Neural progenitor cell (in vitro differentiated cells): ENCODE results near the gene FAM20C. TPM values are rescaled to one million over a fixed set of nuclear protein-coding genes. Genes with fewer than 3 reads are reported as not detected.

ENCODE experiments used
- DNase-seq: peaks from one replicate; pipeline ENCODE4 v3.0.0-alpha.2; 2016; ENCODE audit warnings: low spot score
- H2AFZ ChIP-seq: fragments of 200-600 bp; sonication (generic); replicated peaks from 2 replicates; pipeline ENCODE4 v1.6.1; 2016; ENCODE audit warnings: antibody characterized with exemption
- H3F3A ChIP-seq: fragments of 200-600 bp; sonication (generic); 2 replicates; pipeline ENCODE4 v1.6.1; 2016; ENCODE audit warnings: antibody characterized with exemption, low read depth
- H3K27ac ChIP-seq: fragments of 200-600 bp; sonication (generic); 2 replicates; pipeline ENCODE4 v1.5.1; 2016; ENCODE audit warnings: mild to moderate bottlenecking
- H3K27me3 ChIP-seq: fragments of 200-600 bp; sonication (generic); 2 replicates; pipeline ENCODE4 v1.6.1; 2016; ENCODE audit warnings: mild to moderate bottlenecking, moderate library complexity
- H3K36me3 ChIP-seq: fragments of 200-600 bp; sonication (generic); 2 replicates; pipeline ENCODE4 v1.5.1; 2016
- H3K4me1 ChIP-seq: fragments of 200-600 bp; sonication (generic); 2 replicates; pipeline ENCODE4 v1.6.1; 2016; ENCODE audit warnings: mixed run types
- H3K4me2 ChIP-seq: fragments of 200-600 bp; sonication (generic); 2 replicates; pipeline ENCODE4 v1.6.1; 2016
- H3K4me3 ChIP-seq: fragments of 200-600 bp; sonication (generic); 2 replicates; pipeline ENCODE4 v1.5.1; 2016
- H3K79me2 ChIP-seq: fragments of 200-600 bp; sonication (generic); 2 replicates; pipeline ENCODE4 v1.6.1; 2016; ENCODE audit warnings: low read depth
- H3K9ac ChIP-seq: fragments of 200-600 bp; sonication (generic); 2 replicates; pipeline ENCODE4 v1.6.1; 2016
- H3K9me3 ChIP-seq: fragments of 200-600 bp; sonication (generic); 2 replicates; pipeline ENCODE4 v1.5.1; 2016; ENCODE audit warnings: low read depth
- H4K20me1 ChIP-seq: fragments of 200-600 bp; sonication (generic); 2 replicates; pipeline ENCODE4 v1.6.1; 2016; ENCODE audit warnings: low read depth
- H3K27ac Mint-ChIP-seq: 3 replicates; pipeline ENCODE4 v1.8.0; 2021; ENCODE audit warnings: mixed read lengths
- H3K27me3 Mint-ChIP-seq: 2 replicates; pipeline ENCODE4 v1.8.0; 2022; ENCODE audit warnings: low read depth, mild to moderate bottlenecking, inconsistent platforms, moderate library complexity, mixed read lengths; ENCODE audit not compliant: insufficient read depth
- H3K36me3 Mint-ChIP-seq: 3 replicates; pipeline ENCODE4 v1.8.0; 2021; ENCODE audit warnings: mixed read lengths
- H3K4me1 Mint-ChIP-seq: 3 replicates; pipeline ENCODE4 v1.8.0; 2021; ENCODE audit warnings: mixed read lengths
- H3K4me3 Mint-ChIP-seq: 3 replicates; pipeline ENCODE4 v1.8.0; 2021; ENCODE audit warnings: mild to moderate bottlenecking, moderate library complexity, mixed read lengths
- H3K9me3 Mint-ChIP-seq: 3 replicates; pipeline ENCODE4 v1.8.0; 2020; ENCODE audit warnings: mixed read lengths
- CTCF ChIP-seq: fragments of 200-600 bp; sonication (generic); IDR thresholded peaks from 2 replicates; pipeline ENCODE4 v1.5.1; 2017; ENCODE audit warnings: antibody characterized with exemption, mild to moderate bottlenecking
- EZH2 ChIP-seq: fragments of 200-600 bp; sonication (generic); IDR thresholded peaks from 2 replicates; pipeline ENCODE4 v1.6.1; 2017; ENCODE audit warnings: antibody characterized with exemption, mild to moderate bottlenecking, moderate library complexity
- EZH2phosphoT487 ChIP-seq: fragments of 200-600 bp; sonication (generic); IDR thresholded peaks from 2 replicates; pipeline ENCODE4 v1.6.1; 2017; ENCODE audit warnings: antibody characterized with exemption
- total RNA-seq: library from RNA; depleted of rRNA; stranded (reverse); fragments of >200 nt; gene quantifications from 2 replicates; pipeline ENCODE4 v1.2.3, GENCODE V29; 2015; ENCODE audit warnings: low replicate concordance

Gene FAM20C
- total RNA-seq, 1 donor from 2014 or later = 3.8 TPM

GRCh38 chr7:266851-267840 is 74.8 kb downstream of the FAM20C start:
- Mint-ChIP-seq H3K36me3 (peaks cover 5% of the 10 kb centered on the region), H3K9me3 (peaks cover 19% of the 10 kb centered on the region), H3K4me3 (no peak overlapping the region)

GRCh38 chr7:268991-269390 is 76.6 kb downstream of the FAM20C start:
- Mint-ChIP-seq H3K27ac (no peak overlapping the region), H3K36me3 (peaks cover 2% of the 10 kb centered on the region), H3K9me3 (peaks cover 27% of the 10 kb centered on the region), H3K27me3 (peaks cover 18% of the 10 kb centered on the region), H3K4me1 (peaks cover 2% of the 10 kb centered on the region), H3K4me3 (no peak overlapping the region)
- H2AFZ ChIP-seq = no peak overlapping the region
- H3K79me2 ChIP-seq = no peaks in the 10 kb centered on the region
- no peaks in the 10 kb centered on the region for H3K27me3 ChIP-seq
- no peak overlapping the region for H3K9ac ChIP-seq
- H3K4me2 ChIP-seq = no peak overlapping the region
- no peaks in the 10 kb centered on the region for H4K20me1 ChIP-seq
- H3K36me3 ChIP-seq = no peaks in the 10 kb centered on the region
- no peaks in the 10 kb centered on the region for H3K4me1 ChIP-seq
- H3K27ac ChIP-seq = no peak overlapping the region
- DNase-seq = no peak
- H3K4me3 ChIP-seq = no peak overlapping the region
- TF ChIP-seq EZH2phosphoT487 (no peak), CTCF (no peak), EZH2 (no peak)
- no peaks in the 10 kb centered on the region for H3K9me3 ChIP-seq
- H3F3A ChIP-seq = no peaks in the 10 kb centered on the region

More at GRCh38 chr7:266851-267840, 74.8 kb downstream of the FAM20C start:
- Histone ChIP-seq H3K79me2 (no peaks in the 10 kb centered on the region), H3K4me3 (no peak overlapping the region), H2AFZ (no peak overlapping the region), H4K20me1 (no peaks in the 10 kb centered on the region), H3K27me3 (no peaks in the 10 kb centered on the region), H3K9me3 (peaks cover 5% of the 10 kb centered on the region), H3K27ac (no peak overlapping the region), H3K4me1 (no peaks in the 10 kb centered on the region), H3K36me3 (no peaks in the 10 kb centered on the region), H3K4me2 (no peak overlapping the region), H3F3A (peaks cover 7% of the 10 kb centered on the region), H3K9ac (no peak overlapping the region)
- peak; percentile 18 for DNase-seq
- Mint-ChIP-seq H3K27me3 (peaks cover 17% of the 10 kb centered on the region), H3K27ac (no peak overlapping the region), H3K4me1 (peaks cover 2% of the 10 kb centered on the region)
- TF ChIP-seq EZH2 = no peak
- no peak for TF ChIP-seq EZH2phosphoT487
- TF ChIP-seq CTCF = peak; percentile 46

GRCh38 chr7:269721-270120 is 77.3 kb downstream of the FAM20C start:
- H3K4me1 ChIP-seq = no peaks in the 10 kb centered on the region
- TF ChIP-seq EZH2 (no peak), EZH2phosphoT487 (no peak), CTCF (no peak)
- no peak overlapping the region for H3K27ac Mint-ChIP-seq
- H3K27ac ChIP-seq = no peak overlapping the region
- peaks cover 2% of the 10 kb centered on the region for H3K36me3 Mint-ChIP-seq
- H3K4me1 Mint-ChIP-seq = peaks cover 1% of the 10 kb centered on the region
- no peak overlapping the region for H3K9ac ChIP-seq
- peaks cover 33% of the 10 kb centered on the region for H3K9me3 Mint-ChIP-seq
- H3K27me3 Mint-ChIP-seq = peaks cover 18% of the 10 kb centered on the region
- no peaks in the 10 kb centered on the region for H3K79me2 ChIP-seq
- H3K4me3 ChIP-seq = no peak overlapping the region
- no peak overlapping the region for H3K4me3 Mint-ChIP-seq
- no peak overlapping the region for H2AFZ ChIP-seq
- H3K27me3 ChIP-seq = no peaks in the 10 kb centered on the region
- no peak for DNase-seq
- no peak overlapping the region for H3K4me2 ChIP-seq
- no peaks in the 10 kb centered on the region for H4K20me1 ChIP-seq
- no peaks in the 10 kb centered on the region for H3K36me3 ChIP-seq
- H3F3A ChIP-seq = no peaks in the 10 kb centered on the region
- H3K9me3 ChIP-seq = no peaks in the 10 kb centered on the region
